ENCODE results near the gene PELI2.

PELI2 gene

DNA sequence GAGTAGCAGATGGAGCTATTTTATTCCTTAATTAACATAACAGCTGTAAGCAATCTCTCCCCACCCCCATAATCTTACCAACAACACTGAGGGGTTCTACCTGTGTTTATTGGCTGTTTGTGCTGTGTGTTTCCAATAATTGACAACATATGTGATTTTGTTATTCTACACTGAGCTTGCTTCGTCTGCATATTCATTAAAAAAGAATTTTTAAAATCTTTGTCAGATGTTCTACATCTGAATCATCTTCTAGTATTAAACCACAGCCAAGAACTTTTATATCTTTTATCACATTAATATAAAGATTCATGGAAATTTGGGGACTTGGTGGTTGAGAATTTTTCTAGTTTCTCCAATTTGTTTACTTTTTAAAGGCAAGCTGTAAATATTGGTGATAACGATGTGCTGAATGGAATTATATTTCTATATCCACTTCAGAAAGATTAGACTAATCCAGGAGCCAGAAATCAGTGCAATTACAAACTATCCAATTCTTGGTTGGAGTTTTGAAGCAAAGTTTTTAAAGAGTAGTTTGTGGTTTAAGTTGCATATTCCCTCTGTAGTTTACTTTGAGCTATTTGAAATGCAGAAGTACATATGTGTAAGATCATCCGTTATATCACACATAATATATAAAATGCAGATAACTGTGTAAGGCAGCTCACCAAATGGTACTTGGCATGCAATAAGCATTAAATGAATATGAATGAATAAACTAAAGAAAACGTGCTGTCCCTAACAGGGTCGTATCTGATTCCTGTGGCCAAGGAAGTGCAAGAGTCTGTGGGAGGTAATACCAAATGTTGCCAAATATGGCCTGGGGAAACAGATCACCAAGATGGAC lies 206.9 kb downstream of the PELI2 start:
- no peak overlapping the region for H3K4me3 ChIP-seq (ENCODE audit: low read depth, low read length)
- ChIA-PET POLR2A (no interaction called here), CTCF (interaction anchor here (0.6 to 1.1 kb wide), 2 partner anchors 15 to 1781 kb away, joined by 3 read pairs; no protein-coding TSS in a partner anchor)
- TF ChIP-seq, protein P1, sequence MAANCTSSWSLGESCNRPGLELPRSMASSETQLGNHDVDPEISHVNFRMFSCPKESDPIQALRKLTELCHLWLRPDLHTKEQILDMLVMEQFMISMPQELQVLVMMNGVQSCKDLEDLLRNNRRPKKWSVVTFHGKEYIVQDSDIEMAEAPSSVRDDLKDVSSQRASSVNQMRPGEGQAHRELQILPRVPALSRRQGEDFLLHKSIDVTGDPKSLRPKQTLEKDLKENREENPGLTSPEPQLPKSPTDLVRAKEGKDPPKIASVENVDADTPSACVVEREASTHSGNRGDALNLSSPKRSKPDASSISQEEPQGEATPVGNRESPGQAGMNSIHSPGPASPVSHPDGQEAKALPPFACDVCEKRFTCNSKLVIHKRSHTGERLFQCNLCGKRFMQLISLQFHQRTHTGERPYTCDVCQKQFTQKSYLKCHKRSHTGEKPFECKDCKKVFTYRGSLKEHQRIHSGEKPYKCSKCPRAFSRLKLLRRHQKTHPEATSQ (tag by site-specific recombination; IDR thresholded peaks at IDR 0.05): no peak
- no peak for TF ChIP-seq ZNF837 (tag by site-specific recombination; IDR thresholded peaks at IDR 0.05)
- TF ChIP-seq, protein P2, sequence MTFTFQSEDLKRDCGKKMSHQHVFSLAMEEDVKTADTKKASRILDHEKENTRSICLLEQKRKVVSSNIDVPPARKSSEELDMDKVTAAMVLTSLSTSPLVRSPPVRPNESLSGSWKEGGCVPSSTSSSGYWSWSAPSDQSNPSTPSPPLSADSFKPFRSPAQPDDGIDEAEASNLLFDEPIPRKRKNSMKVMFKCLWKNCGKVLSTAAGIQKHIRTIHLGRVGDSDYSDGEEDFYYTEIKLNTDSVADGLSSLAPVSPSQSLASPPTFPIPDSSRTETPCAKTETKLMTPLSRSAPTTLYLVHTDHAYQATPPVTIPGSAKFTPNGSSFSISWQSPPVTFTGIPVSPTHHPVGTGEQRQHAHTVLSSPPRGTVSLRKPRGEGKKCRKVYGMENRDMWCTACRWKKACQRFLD (tag by site-specific recombination; IDR thresholded peaks at IDR 0.05): no peak
- TF ChIP-seq REPIN1 (tag by site-specific recombination; IDR thresholded peaks at IDR 0.05; ENCODE audit: low read depth): no peak
- no peaks in the 10 kb centered on the region for H3K9me3 ChIP-seq (ENCODE audit: control insufficient read depth, insufficient read depth, low read depth, low read length)
- H3K36me3 ChIP-seq (ENCODE audit: control insufficient read depth in 2 of 2, insufficient read depth in 1 of 2, low read length in 2 of 2): no peaks in the 10 kb centered on the region
- no peak overlapping the region for H3K27ac ChIP-seq (ENCODE audit: extremely low read depth, low read depth, low read length)
- H3K4me1 ChIP-seq (ENCODE audit: control insufficient read depth, insufficient read depth, low read length): no peaks in the 10 kb centered on the region

DNA sequence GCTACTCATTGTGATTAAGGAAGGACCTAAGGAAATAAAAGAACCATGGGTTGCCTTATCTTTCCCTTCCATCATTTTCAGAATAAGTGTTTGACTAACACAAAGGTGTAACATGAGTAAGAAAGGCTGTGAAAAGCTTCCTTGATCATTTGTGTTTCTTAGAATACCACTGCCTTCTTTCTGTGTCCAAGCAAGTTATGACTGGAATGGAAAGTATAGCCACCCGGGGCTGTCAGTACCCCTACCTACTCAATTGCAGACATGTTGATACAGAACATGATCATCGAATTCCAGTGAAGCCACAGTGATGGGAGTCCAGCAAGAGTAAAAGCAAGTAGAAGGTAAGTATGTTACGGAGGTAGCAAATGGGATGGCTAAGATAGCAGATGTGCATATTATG lies 209.8 kb downstream of the PELI2 start:
- CTCF ChIA-PET: no interaction called here

DNA sequence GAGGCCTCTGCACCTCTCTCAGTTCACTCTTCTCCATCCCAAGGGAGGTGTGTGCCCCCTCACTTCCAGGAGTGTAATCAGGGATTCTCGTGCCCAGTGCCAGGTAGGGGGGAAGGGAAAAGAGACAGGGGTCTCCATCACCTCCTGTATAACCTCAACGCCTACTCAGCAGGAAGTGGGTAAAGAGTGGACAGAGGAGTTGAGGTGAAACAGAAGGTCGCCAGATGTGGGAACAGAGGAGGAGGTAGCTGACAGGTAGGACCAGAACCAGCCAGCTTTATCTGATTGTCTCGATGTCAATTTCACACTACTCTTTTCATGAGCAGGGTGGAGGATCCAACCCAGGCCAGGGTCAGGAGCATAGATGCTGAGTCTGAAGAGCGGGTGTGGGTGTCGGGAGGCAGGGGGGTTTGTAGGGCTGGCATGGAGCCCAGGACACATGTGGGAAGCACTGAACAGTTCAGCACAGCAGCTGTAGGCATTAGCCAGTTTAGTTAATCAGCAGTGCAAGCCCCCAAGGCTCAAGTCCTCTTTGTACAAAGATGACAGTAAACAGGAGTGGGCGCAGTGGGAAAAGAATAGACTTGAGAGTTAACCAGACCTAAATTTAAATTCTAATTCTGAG lies 213.5 kb downstream of the PELI2 start:
- CTCF ChIA-PET: no interaction called here
- Histone ChIP-seq H3K27ac (ENCODE audit: extremely low read depth, low read depth, low read length) (no peak overlapping the region), H3K9me3 (ENCODE audit: control insufficient read depth, insufficient read depth, low read depth, low read length) (no peaks in the 10 kb centered on the region), H3K4me3 (ENCODE audit: low read depth, low read length) (no peak overlapping the region), H3K36me3 (ENCODE audit: control insufficient read depth in 2 of 2, insufficient read depth in 1 of 2, low read length in 2 of 2) (no peaks in the 10 kb centered on the region), H3K4me1 (ENCODE audit: control insufficient read depth, insufficient read depth, low read length) (no peaks in the 10 kb centered on the region)
- TF ChIP-seq ZFHX2 (tag by site-specific recombination; conservative IDR thresholded peaks at IDR 0.05) (peak; percentile 82), ZFP69B (tag by site-specific recombination; IDR thresholded peaks at IDR 0.05) (no peak), ZNF529 (tag by site-specific recombination; IDR thresholded peaks at IDR 0.05; ENCODE audit: insufficient replicate concordance) (no peak), HOXD13 (CRISPR knock-in tag; IDR thresholded peaks at IDR 0.05; ENCODE audit: borderline replicate concordance) (no peak), EGR2 (tag by site-specific recombination; IDR thresholded peaks at IDR 0.05; ENCODE audit: low read depth) (peak; percentile 91)
- TF ChIP-seq, protein P3, sequence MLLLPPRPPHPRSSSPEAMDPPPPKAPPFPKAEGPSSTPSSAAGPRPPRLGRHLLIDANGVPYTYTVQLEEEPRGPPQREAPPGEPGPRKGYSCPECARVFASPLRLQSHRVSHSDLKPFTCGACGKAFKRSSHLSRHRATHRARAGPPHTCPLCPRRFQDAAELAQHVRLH (tag by site-specific recombination; IDR thresholded peaks at IDR 0.05): no peak
- POLR2A ChIA-PET: no interaction called here

More for the DNA sequence above, 209.8 kb downstream of the PELI2 start:
- Histone ChIP-seq H3K4me1 (ENCODE audit: control insufficient read depth, insufficient read depth, low read length) (no peaks in the 10 kb centered on the region), H3K36me3 (ENCODE audit: control insufficient read depth in 2 of 2, insufficient read depth in 1 of 2, low read length in 2 of 2) (no peaks in the 10 kb centered on the region), H3K27ac (ENCODE audit: extremely low read depth, low read depth, low read length) (no peak overlapping the region), H3K9me3 (ENCODE audit: control insufficient read depth, insufficient read depth, low read depth, low read length) (no peaks in the 10 kb centered on the region), H3K4me3 (ENCODE audit: low read depth, low read length) (no peak overlapping the region)
- no peak for TF ChIP-seq ZNF777 (tag by site-specific recombination; IDR thresholded peaks at IDR 0.05; ENCODE audit: borderline replicate concordance)
- no peak for TF ChIP-seq EGR2 (tag by site-specific recombination; IDR thresholded peaks at IDR 0.05; ENCODE audit: low read depth)
- TF ChIP-seq ZNF248 (tag by site-specific recombination; IDR thresholded peaks at IDR 0.05): no peak
- TF ChIP-seq ZNF596 (tag by site-specific recombination; IDR thresholded peaks at IDR 0.05): no peak
- no peak for TF ChIP-seq ZNF2 (tag by site-specific recombination; IDR thresholded peaks at IDR 0.05)
- POLR2A ChIA-PET: no interaction called here
